HCT116 (cell line): ENCODE data around the gene CTTNBP2.

Experiments
- EZH2 ChIP-seq: fragments of 200-600 bp; sonication (generic); IDR thresholded peaks from 2 replicates; pipeline ENCODE4 v1.6.1; 2017; ENCODE audit warnings: antibody characterized with exemption, mixed run types
- POLR2A ChIP-seq: IDR thresholded peaks from 2 replicates; pipeline ENCODE4 v1.7.0; 2011; ENCODE audit warnings: borderline replicate concordance; ENCODE audit not compliant: insufficient read depth, insufficient read length; ENCODE audit errors: extremely low read depth
- POLR2AphosphoS5 ChIP-seq: IDR thresholded peaks from 2 replicates; pipeline ENCODE4 v1.6.1; 2011; ENCODE audit warnings: mild to moderate bottlenecking, low read depth, low read length, moderate library complexity
- TF ChIP-seq, protein P1 (sequence below), 3 experiments: fragments of 200-600 bp in 1 of 3; sonication (generic) in 1 of 3; IDR thresholded peaks in 2 of 3; conservative IDR thresholded peaks in 1 of 3; 2 replicates each; pipeline ENCODE4 v1.5.1; 2012 to 2017; ENCODE audit warnings: low read depth in 2 of 3, low read length in 2 of 3, antibody characterized with exemption in 1 of 3, borderline replicate concordance in 1 of 3, control low read depth in 1 of 3, mild to moderate bottlenecking in 1 of 3, mixed read lengths in 1 of 3, mixed run types in 1 of 3, moderate library complexity in 1 of 3; ENCODE audit not compliant: insufficient read depth in 1 of 3
- TF ChIP-seq, protein P2 (sequence below): IDR thresholded peaks from 2 replicates; pipeline ENCODE4 v1.6.1; 2012; ENCODE audit warnings: low read depth

DNA sequence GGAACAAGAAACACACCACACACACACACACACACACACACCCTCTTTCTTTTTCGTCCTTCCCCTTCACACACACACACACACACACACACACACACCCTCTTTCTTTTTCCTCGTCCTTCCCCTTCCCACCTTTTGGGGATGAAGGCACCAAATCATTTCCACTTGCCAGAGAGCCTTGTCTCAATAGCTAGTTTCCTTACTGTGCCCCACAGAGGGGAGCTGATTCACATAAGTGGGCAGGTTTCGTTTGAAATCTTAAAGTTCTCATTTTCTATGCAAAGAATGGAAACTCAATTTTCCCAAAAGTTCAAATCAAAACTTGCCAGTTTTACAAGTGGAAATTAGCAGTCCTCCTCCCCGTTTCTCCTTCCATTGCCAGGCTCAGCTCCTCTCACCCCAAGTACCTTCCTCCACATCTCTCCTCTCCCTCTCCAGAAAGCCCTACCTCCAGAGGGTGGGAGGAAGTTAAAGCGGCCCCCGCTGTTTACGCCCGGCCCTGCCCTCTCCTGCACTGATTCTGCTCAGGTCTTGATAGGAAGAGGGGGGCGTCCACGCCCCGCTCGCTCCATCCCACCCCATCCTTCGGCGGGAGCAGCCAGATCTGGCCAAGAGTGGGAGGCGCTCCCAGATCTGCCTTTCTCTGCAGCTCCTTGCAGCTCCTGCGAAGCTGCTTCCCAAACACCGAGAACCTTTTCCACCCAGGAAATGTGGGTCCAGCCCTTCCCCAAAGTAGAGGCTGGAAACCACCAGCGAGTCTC lies 1.3 kb downstream of the CTTNBP2 start:
- TF ChIP-seq, protein P1, sequence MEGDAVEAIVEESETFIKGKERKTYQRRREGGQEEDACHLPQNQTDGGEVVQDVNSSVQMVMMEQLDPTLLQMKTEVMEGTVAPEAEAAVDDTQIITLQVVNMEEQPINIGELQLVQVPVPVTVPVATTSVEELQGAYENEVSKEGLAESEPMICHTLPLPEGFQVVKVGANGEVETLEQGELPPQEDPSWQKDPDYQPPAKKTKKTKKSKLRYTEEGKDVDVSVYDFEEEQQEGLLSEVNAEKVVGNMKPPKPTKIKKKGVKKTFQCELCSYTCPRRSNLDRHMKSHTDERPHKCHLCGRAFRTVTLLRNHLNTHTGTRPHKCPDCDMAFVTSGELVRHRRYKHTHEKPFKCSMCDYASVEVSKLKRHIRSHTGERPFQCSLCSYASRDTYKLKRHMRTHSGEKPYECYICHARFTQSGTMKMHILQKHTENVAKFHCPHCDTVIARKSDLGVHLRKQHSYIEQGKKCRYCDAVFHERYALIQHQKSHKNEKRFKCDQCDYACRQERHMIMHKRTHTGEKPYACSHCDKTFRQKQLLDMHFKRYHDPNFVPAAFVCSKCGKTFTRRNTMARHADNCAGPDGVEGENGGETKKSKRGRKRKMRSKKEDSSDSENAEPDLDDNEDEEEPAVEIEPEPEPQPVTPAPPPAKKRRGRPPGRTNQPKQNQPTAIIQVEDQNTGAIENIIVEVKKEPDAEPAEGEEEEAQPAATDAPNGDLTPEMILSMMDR (IDR thresholded peaks at IDR 0.05 in 2 of 3, conservative IDR thresholded peaks at IDR 0.05 in 1 of 3; ENCODE audit: borderline replicate concordance in 1 of 3, insufficient read depth in 1 of 3, low read depth in 2 of 3, low read length in 2 of 3) = no peak
- no peak for TF ChIP-seq POLR2AphosphoS5
- TF ChIP-seq, protein P2, sequence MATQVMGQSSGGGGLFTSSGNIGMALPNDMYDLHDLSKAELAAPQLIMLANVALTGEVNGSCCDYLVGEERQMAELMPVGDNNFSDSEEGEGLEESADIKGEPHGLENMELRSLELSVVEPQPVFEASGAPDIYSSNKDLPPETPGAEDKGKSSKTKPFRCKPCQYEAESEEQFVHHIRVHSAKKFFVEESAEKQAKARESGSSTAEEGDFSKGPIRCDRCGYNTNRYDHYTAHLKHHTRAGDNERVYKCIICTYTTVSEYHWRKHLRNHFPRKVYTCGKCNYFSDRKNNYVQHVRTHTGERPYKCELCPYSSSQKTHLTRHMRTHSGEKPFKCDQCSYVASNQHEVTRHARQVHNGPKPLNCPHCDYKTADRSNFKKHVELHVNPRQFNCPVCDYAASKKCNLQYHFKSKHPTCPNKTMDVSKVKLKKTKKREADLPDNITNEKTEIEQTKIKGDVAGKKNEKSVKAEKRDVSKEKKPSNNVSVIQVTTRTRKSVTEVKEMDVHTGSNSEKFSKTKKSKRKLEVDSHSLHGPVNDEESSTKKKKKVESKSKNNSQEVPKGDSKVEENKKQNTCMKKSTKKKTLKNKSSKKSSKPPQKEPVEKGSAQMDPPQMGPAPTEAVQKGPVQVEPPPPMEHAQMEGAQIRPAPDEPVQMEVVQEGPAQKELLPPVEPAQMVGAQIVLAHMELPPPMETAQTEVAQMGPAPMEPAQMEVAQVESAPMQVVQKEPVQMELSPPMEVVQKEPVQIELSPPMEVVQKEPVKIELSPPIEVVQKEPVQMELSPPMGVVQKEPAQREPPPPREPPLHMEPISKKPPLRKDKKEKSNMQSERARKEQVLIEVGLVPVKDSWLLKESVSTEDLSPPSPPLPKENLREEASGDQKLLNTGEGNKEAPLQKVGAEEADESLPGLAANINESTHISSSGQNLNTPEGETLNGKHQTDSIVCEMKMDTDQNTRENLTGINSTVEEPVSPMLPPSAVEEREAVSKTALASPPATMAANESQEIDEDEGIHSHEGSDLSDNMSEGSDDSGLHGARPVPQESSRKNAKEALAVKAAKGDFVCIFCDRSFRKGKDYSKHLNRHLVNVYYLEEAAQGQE = no peak
- TF ChIP-seq EZH2 = no peak
- TF ChIP-seq POLR2A = no peak
